GM18867 (cell line): Measurements from ENCODE around the gene KCNE5.
A peak's percentile ranks its signal among the peaks of the same experiment; 100 is the strongest.
"Not testable (repeated sequence)": the region's sequence is repeated elsewhere in the genome, so short reads cannot be mapped to it uniquely, and the experiment has no call there.

Source experiments
- ATAC-seq: cut with Tn5 transposase; IDR thresholded peaks from one replicate; pipeline ENCODE4 v1.9.1; 2021; ENCODE audit warnings: mild to moderate bottlenecking, moderate library complexity; ENCODE audit not compliant: unreplicated experiment

Gene KCNE5

GRCh38 chrX:109624641-109625616 is at the start of gene KCNE5:
Gene KCNE5 (minus strand): TSS chrX:109625172. CDS start chrX:109625020, 152 bp downstream.
- ATAC-seq = no peak

GRCh38 chrX:109672239-109672638 is 47.3 kb upstream of the KCNE5 start:
- ATAC-seq = no peak

GRCh38 chrX:109671170-109671569 is 46.2 kb upstream of the KCNE5 start:
- ATAC-seq = not testable (repeated sequence)

- ATAC-seq = no peak
These were observed 43.0 kb upstream of the KCNE5 start for GRCh38 chrX:109667986-109668385.

- no peak for ATAC-seq
These were observed 35.6 kb upstream of the KCNE5 start for GRCh38 chrX:109660435-109661143.

GRCh38 chrX:109658391-109658790 is 33.4 kb upstream of the KCNE5 start:
- ATAC-seq = no peak

GRCh38 chrX:109657364-109657763 is 32.4 kb upstream of the KCNE5 start:
- not testable (repeated sequence) for ATAC-seq

- no peak for ATAC-seq
These were observed 31.8 kb upstream of the KCNE5 start for GRCh38 chrX:109656774-109657173.

GRCh38 chrX:109655502-109656201 is 30.7 kb upstream of the KCNE5 start:
- no peak for ATAC-seq

- no peak for ATAC-seq
These were observed 29.6 kb upstream of the KCNE5 start for GRCh38 chrX:109654516-109655109.

GRCh38 chrX:109644671-109645070 is 19.7 kb upstream of the KCNE5 start:
- not testable (repeated sequence) for ATAC-seq

- peak; percentile 62 for ATAC-seq
These were observed 18.7 kb upstream of the KCNE5 start for GRCh38 chrX:109643687-109644086.

- ATAC-seq = no peak
These were observed 13.2 kb upstream of the KCNE5 start for GRCh38 chrX:109638158-109638557.

GRCh38 chrX:109637477-109637876 is 12.5 kb upstream of the KCNE5 start:
- ATAC-seq = not testable (repeated sequence)

- ATAC-seq = peak; percentile 58
These were observed 10.2 kb upstream of the KCNE5 start for GRCh38 chrX:109635146-109635545.

- ATAC-seq = no peak
These were observed 8.0 kb upstream of the KCNE5 start for GRCh38 chrX:109632906-109633504.

- ATAC-seq = no peak
These were observed 4.3 kb upstream of the KCNE5 start for GRCh38 chrX:109629310-109629709.

GRCh38 chrX:109626637-109627036 is 1.7 kb upstream of the KCNE5 start:
- no peak for ATAC-seq

GRCh38 chrX:109623997-109624396 is 975 bp downstream of the KCNE5 start:
- ATAC-seq = no peak

GRCh38 chrX:109622270-109622669 is 2.7 kb downstream of the KCNE5 start:
- no peak for ATAC-seq
